HepG2 (cell line): ENCODE data around the gene DAAM1. TPM values are rescaled to one million over a fixed set of nuclear protein-coding genes. Genes with fewer than 3 reads are reported as not detected.

ENCODE experiments used
- GPBP1L1 ChIP-seq: sonication (generic); formaldehyde crosslinking; IDR thresholded peaks from 2 replicates; pipeline ENCODE4 v1.5.0; 2020; ENCODE audit warnings: mild to moderate bottlenecking, missing genetic modification reagents
- HES4 ChIP-seq: sonication (generic); formaldehyde crosslinking; IDR thresholded peaks from 2 replicates; pipeline ENCODE4 v1.9.0; 2021; ENCODE audit warnings: mild to moderate bottlenecking, missing genetic modification reagents, borderline replicate concordance
- HMG20A ChIP-seq: IDR thresholded peaks from 2 replicates; pipeline ENCODE4 v1.6.1; 2016; ENCODE audit warnings: borderline replicate concordance
- KAT2B ChIP-seq: fragments of 150-350 bp; IDR thresholded peaks from 2 replicates; pipeline ENCODE4 v1.6.1; 2014; ENCODE audit warnings: low read depth, low read length, borderline replicate concordance
- MATR3 ChIP-seq: sonication (generic); formaldehyde crosslinking; IDR thresholded peaks from 2 replicates; pipeline ENCODE4 v1.4.0; 2020; ENCODE audit warnings: missing genetic modification reagents
- MED13 ChIP-seq: sonication (generic); formaldehyde crosslinking; IDR thresholded peaks from 2 replicates; pipeline ENCODE4 v1.5.0; 2020; ENCODE audit warnings: missing genetic modification reagents
- MEIS1 ChIP-seq: sonication (generic); formaldehyde crosslinking; IDR thresholded peaks from 2 replicates; pipeline ENCODE4 v1.9.0; 2021; ENCODE audit warnings: mild to moderate bottlenecking, missing genetic modification reagents, moderate library complexity, borderline replicate concordance
- MTA1 ChIP-seq: sonication (generic); formaldehyde crosslinking; IDR thresholded peaks from 2 replicates; pipeline ENCODE4 v1.4.0; 2020; ENCODE audit warnings: missing genetic modification reagents, mild to moderate bottlenecking, borderline replicate concordance
- MTA3 ChIP-seq: sonication (generic); formaldehyde crosslinking; IDR thresholded peaks from 2 replicates; pipeline ENCODE4 v1.4.0; 2020; ENCODE audit warnings: missing genetic modification reagents
- NONO ChIP-seq, 2 experiments: fragments of 450-650 bp in 1 of 2; sonication (generic) in 1 of 2; formaldehyde crosslinking in 1 of 2; IDR thresholded peaks in 1 of 2; conservative IDR thresholded peaks in 1 of 2; 2 replicates each; pipeline versions ENCODE4 v1.6.1 to v1.8.0; 2017 to 2022; ENCODE audit warnings: mild to moderate bottlenecking in 1 of 2, missing genetic modification reagents in 1 of 2, moderate library complexity in 1 of 2
- SAP130 ChIP-seq: IDR thresholded peaks from 2 replicates; pipeline ENCODE4 v1.6.1; 2016; ENCODE audit warnings: low read depth
- SSRP1 ChIP-seq: IDR thresholded peaks from 2 replicates; pipeline ENCODE4 v1.6.1; 2016; ENCODE audit warnings: control low read depth
- TGIF2 ChIP-seq: IDR thresholded peaks from 2 replicates; pipeline ENCODE4 v1.6.1; 2016; ENCODE audit warnings: control low read depth, missing compliant biosample characterization
- TRIM22 ChIP-seq: fragments of 450-650 bp; IDR thresholded peaks from 2 replicates; pipeline ENCODE4 v1.6.1; 2017
- ZNF224 ChIP-seq: sonication (generic); formaldehyde crosslinking; IDR thresholded peaks from 2 replicates; pipeline ENCODE4 v1.5.0; 2020; ENCODE audit warnings: mild to moderate bottlenecking, missing genetic modification reagents
- ZNF775 ChIP-seq: sonication (generic); formaldehyde crosslinking; IDR thresholded peaks from 2 replicates; pipeline ENCODE4 v1.4.0; 2020; ENCODE audit warnings: missing genetic modification reagents, mild to moderate bottlenecking, moderate library complexity, borderline replicate concordance
- ZNF781 ChIP-seq: sonication (generic); formaldehyde crosslinking; IDR thresholded peaks from 2 replicates; pipeline ENCODE4 v1.5.1; 2020; ENCODE audit warnings: borderline replicate concordance, mild to moderate bottlenecking, missing genetic modification reagents; ENCODE audit errors: not compliant biosample characterization
- ZSCAN5A ChIP-seq: sonication (generic); formaldehyde crosslinking; IDR thresholded peaks from 2 replicates; pipeline ENCODE4 v1.8.0; 2022; ENCODE audit warnings: mild to moderate bottlenecking, missing genetic modification reagents, borderline replicate concordance
- polyA plus RNA-seq, 8 experiments: library from polyadenylated mRNA; depleted of rRNA in 3 of 8; stranded (reverse) in 7 of 8; unstranded in 1 of 8; fragments of >200 nt; fragmentation: Illumina TruSeq in 4 of 8; extraction: Trizol in 4 of 8; gene quantifications; 2 replicates each; pipeline versions ENCODE4 v1.2.1 to v1.2.3, GENCODE V29; 2011 to 2016; ENCODE audit warnings: low read depth in 4 of 8, missing spikeins in 1 of 8, mixed read lengths in 1 of 8; ENCODE audit not compliant: insufficient read depth in 1 of 8
- total RNA-seq, 5 experiments: library from RNA; depleted of rRNA; stranded (reverse); fragments of >200 nt; fragmentation: Illumina TruSeq; extraction: Trizol; gene quantifications; 2 replicates each; pipeline ENCODE4 v1.2.3, GENCODE V29; 2016; ENCODE audit warnings: low read depth in 1 of 5
- TF ChIP-seq, protein P1 (sequence below): sonication (generic); formaldehyde crosslinking; IDR thresholded peaks from 2 replicates; pipeline ENCODE4 v1.4.0; 2020; ENCODE audit warnings: missing genetic modification reagents

The DAAM1 gene
- total and polyA plus RNA-seq, 2 of the 13 experiments (the other 11 are each of a cell fraction or from before 2014, with no cell fraction given), result 10.9 to 24.5 TPM

GRCh38 chr14:59215757-59216156, 27.3 kb downstream of the DAAM1 start (continued):
- TF ChIP-seq TRIM22 (no peak), MTA3 (no peak), MEIS1 (CRISPR knock-in tag) (0 out of 2 replicates have a peak, but pooled peaks have one; percentile 9), MED13 (CRISPR knock-in tag) (no peak), MTA1 (CRISPR knock-in tag) (no peak), SSRP1 (0 out of 2 replicates have a peak, but pooled peaks have one; percentile 39), HES4 (CRISPR knock-in tag) (no peak), ZNF224 (CRISPR knock-in tag) (0 out of 2 replicates have a peak, but pooled peaks have one; percentile 38), KAT2B (no peak), NONO (IDR thresholded peaks at IDR 0.05) (no peak), NONO (CRISPR knock-in tag; conservative IDR thresholded peaks at IDR 0.05) (no peak), HMG20A (CRISPR knock-in tag) (0 out of 2 replicates have a peak, but pooled peaks have one; percentile 1), ZNF775 (CRISPR knock-in tag) (no peak), ZSCAN5A (CRISPR knock-in tag) (no peak), TGIF2 (peak; percentile 70; the same call in 1 of the 2 replicates), GPBP1L1 (CRISPR knock-in tag) (no peak), ZNF781 (no peak), SAP130 (CRISPR knock-in tag) (0 out of 2 replicates have a peak, but pooled peaks have one; percentile 0), MATR3 (CRISPR knock-in tag) (no peak)
- TF ChIP-seq, protein P1, sequence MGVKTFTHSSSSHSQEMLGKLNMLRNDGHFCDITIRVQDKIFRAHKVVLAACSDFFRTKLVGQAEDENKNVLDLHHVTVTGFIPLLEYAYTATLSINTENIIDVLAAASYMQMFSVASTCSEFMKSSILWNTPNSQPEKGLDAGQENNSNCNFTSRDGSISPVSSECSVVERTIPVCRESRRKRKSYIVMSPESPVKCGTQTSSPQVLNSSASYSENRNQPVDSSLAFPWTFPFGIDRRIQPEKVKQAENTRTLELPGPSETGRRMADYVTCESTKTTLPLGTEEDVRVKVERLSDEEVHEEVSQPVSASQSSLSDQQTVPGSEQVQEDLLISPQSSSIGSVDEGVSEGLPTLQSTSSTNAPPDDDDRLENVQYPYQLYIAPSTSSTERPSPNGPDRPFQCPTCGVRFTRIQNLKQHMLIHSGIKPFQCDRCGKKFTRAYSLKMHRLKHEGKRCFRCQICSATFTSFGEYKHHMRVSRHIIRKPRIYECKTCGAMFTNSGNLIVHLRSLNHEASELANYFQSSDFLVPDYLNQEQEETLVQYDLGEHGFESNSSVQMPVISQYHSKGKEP (CRISPR knock-in tag), result no peak
